Urinary bladder (tissue), 4 donors: ENCODE measurements around the gene SLC2A9. TPM values are rescaled to one million over a fixed set of nuclear protein-coding genes. Genes with fewer than 3 reads are reported as not detected.
"Not testable (repeated sequence)": the region's sequence is repeated elsewhere in the genome, so short reads cannot be mapped to it uniquely, and the experiment has no call there.

Experiments used
- DNase-seq: peaks from one replicate; pipeline ENCODE4 v3.0.0-alpha.2; 2015; ENCODE audit errors: extremely low spot score
- H3K27ac ChIP-seq: one replicate; pipeline ENCODE4 v1.5.1; 2013; ENCODE audit warnings: low read depth, mild to moderate bottlenecking, moderate library complexity
- H3K36me3 ChIP-seq: one replicate; pipeline ENCODE4 v1.6.1; 2013; ENCODE audit warnings: mild to moderate bottlenecking, moderate library complexity; ENCODE audit not compliant: insufficient read depth
- H3K4me1 ChIP-seq: one replicate; pipeline ENCODE4 v1.6.1; 2013; ENCODE audit warnings: mild to moderate bottlenecking, moderate library complexity; ENCODE audit not compliant: insufficient read depth
- H3K4me3 ChIP-seq: one replicate; pipeline ENCODE4 v1.5.1; 2013; ENCODE audit warnings: low read depth, low read length
- WGBS: extraction: QIAGEN DNeasy Blood & Tissue Kit; methylation state at CpG from one replicate; pipeline ENCODE4 v1.1.7; 2013; 5-methylcytosine and 5-hydroxymethylcytosine counted together
- polyA plus RNA-seq: library from polyadenylated mRNA; stranded (reverse); fragments of 200-250 nt; gene quantifications from one replicate; pipeline ENCODE4 v1.2.3, GENCODE V29; 2013
- total RNA-seq: library from RNA; depleted of rRNA; stranded (reverse); fragments of >200 nt; gene quantifications from one replicate; pipeline ENCODE4 v1.2.3, GENCODE V29; 2014
- donor health status: healthy with polysubstance abuse.
- donor health status: healthy.

The SLC2A9 gene
- total and polyA plus RNA-seq, 2 donors: 7.6 to 10.4 TPM

GRCh38 chr4:9924750-9925149 is 96.5 kb downstream of the SLC2A9 start:
- no peak for DNase-seq
- H3K27ac ChIP-seq: no peak overlapping the region
- H3K4me3 ChIP-seq: no peak overlapping the region
- WGBS: 40% methylated on average over 4 of the region's 4 CpGs
- no peaks in the 10 kb centered on the region for H3K36me3 ChIP-seq
- no peaks in the 10 kb centered on the region for H3K4me1 ChIP-seq

DNA sequence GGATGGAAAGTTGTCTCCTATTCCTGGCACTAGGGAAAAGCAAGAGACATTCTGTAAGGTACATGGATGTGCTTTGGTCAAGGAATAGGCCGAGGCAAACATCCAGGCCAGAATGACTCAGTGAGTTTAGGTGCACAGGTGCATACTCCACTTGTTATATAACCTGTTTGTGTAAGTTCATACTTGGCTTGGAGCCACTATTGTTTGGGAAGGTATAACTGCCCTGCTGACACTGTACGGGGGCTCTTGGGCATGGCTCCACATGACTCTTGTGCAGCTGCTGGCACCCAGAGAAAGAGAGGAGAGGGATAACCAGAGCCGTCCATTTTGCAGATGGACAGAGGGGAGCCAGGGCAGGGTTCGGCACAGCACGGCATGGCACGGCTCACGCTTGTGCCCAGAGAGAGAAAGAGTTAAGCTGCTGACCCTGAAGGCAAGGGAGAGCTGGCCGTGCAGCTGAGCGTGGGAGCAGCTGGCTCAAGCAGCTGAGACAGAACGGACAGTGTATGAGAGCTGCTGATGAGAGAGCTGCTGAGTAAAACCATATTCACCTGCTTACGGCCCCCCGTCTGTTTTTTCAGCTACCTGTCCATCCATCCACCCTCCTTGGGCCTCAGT is 98.0 kb downstream of the SLC2A9 start:
- Histone ChIP-seq H3K36me3 (no peaks in the 10 kb centered on the region), H3K27ac (no peak overlapping the region), H3K4me3 (no peak overlapping the region), H3K4me1 (no peaks in the 10 kb centered on the region)
- 79% methylated on average over 12 of the region's 12 CpGs for WGBS
- DNase-seq: no peak

- DNase-seq: no peak
- no peaks in the 10 kb centered on the region for H3K4me1 ChIP-seq
- H3K36me3 ChIP-seq: no peaks in the 10 kb centered on the region
- WGBS: 73% methylated on average over 6 of the region's 6 CpGs
- H3K27ac ChIP-seq: no peak overlapping the region
- H3K4me3 ChIP-seq: no peak overlapping the region
Measured at GRCh38 chr4:9921326-9921725, 100.0 kb downstream of the SLC2A9 start.

DNA sequence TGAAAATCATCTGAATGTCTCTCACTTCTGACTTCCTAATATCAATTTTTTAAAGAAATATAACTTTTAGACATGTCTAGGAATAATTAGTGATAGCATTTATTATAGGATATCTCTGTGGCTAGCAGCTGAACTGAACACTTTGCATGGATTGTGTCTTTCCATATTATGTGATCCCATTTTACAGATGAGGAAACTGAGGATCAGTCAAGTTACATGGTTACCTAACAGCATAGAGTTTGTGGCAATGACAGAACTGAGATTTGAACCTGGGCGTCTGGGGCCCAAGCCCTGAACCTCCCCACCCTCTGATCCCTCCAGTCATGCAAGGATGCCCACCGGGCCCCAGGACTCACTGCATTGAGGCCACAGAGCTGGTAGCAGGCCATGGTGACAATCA is 101.3 kb downstream of the SLC2A9 start:
- H3K36me3 ChIP-seq: no peaks in the 10 kb centered on the region
- H3K4me1 ChIP-seq: no peaks in the 10 kb centered on the region
- H3K27ac ChIP-seq: no peak overlapping the region
- no peak overlapping the region for H3K4me3 ChIP-seq
- WGBS: 94% methylated on average over 2 of the region's 2 CpGs
- no peak for DNase-seq

- Histone ChIP-seq H3K36me3 (no peaks in the 10 kb centered on the region), H3K4me3 (no peak overlapping the region), H3K4me1 (no peaks in the 10 kb centered on the region), H3K27ac (no peak overlapping the region)
- DNase-seq: no peak
- 89% methylated on average over 6 of the region's 6 CpGs for WGBS
Measured at GRCh38 chr4:9919047-9919446, 102.2 kb downstream of the SLC2A9 start.

GRCh38 chr4:9918484-9918883 is 102.8 kb downstream of the SLC2A9 start:
- Histone ChIP-seq H3K4me3 (no peak overlapping the region), H3K36me3 (no peaks in the 10 kb centered on the region), H3K4me1 (no peaks in the 10 kb centered on the region), H3K27ac (no peak overlapping the region)
- DNase-seq: no peak
- 92% methylated on average over 4 of the region's 4 CpGs for WGBS

- Histone ChIP-seq H3K4me1 (no peaks in the 10 kb centered on the region), H3K4me3 (no peak overlapping the region), H3K27ac (no peak overlapping the region), H3K36me3 (no peaks in the 10 kb centered on the region)
- DNase-seq: no peak
- WGBS: 90% methylated on average over 3 of the region's 3 CpGs
Measured at GRCh38 chr4:9916937-9917336, 104.4 kb downstream of the SLC2A9 start.

- H3K4me3 ChIP-seq: no peak overlapping the region
- no peak for DNase-seq
- H3K27ac ChIP-seq: no peak overlapping the region
- 64% methylated on average over 1 of the region's 1 CpG for WGBS
- H3K4me1 ChIP-seq: no peaks in the 10 kb centered on the region
- H3K36me3 ChIP-seq: no peaks in the 10 kb centered on the region
Measured at GRCh38 chr4:9916346-9916745, 105.0 kb downstream of the SLC2A9 start.

GRCh38 chr4:9913846-9914245 is 107.5 kb downstream of the SLC2A9 start:
- 85% methylated on average over 3 of the region's 3 CpGs for WGBS
- H3K36me3 ChIP-seq: no peaks in the 10 kb centered on the region

DNA sequence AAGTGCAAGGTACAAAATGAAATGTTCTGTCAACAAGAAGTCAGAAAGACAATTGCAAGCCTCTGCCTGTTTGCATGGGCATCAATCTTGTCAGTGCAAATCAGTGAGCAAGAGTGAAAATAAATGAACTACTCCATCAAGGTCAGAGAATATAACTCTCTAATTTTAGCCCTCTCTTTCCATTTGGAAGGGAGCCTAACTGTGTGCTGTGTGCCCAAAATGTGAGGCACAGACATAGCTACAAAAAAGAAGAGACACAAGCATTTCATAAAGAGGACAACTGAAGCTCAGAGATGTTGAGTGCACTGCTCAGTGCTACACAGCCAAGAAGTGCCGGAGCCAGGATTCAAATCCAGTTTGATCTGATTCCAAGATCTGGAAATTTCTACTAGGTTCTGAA is 114.3 kb downstream of the SLC2A9 start:
- no peak for DNase-seq
- H3K27ac ChIP-seq: no peak overlapping the region
- 97% methylated on average over 1 of the region's 1 CpG for WGBS
- H3K4me1 ChIP-seq: no peaks in the 10 kb centered on the region
- no peaks in the 10 kb centered on the region for H3K36me3 ChIP-seq
- H3K4me3 ChIP-seq: no peak overlapping the region

More at GRCh38 chr4:9913846-9914245, 107.5 kb downstream of the SLC2A9 start:
- no peak overlapping the region for H3K4me3 ChIP-seq
- H3K27ac ChIP-seq: no peak overlapping the region
- no peaks in the 10 kb centered on the region for H3K4me1 ChIP-seq
- DNase-seq: no peak

GRCh38 chr4:9904976-9905587 is 116.2 kb downstream of the SLC2A9 start:
- no peak for DNase-seq
- whole genome bisulfite sequencing: 86% methylated on average over 4 of the region's 4 CpGs
- no peak overlapping the region for H3K4me3 ChIP-seq

GRCh38 chr4:9903317-9903716 is 118.0 kb downstream of the SLC2A9 start:
- 84% methylated on average over 3 of the region's 3 CpGs for WGBS
- H3K27ac ChIP-seq: no peak overlapping the region

More at GRCh38 chr4:9904976-9905587, 116.2 kb downstream of the SLC2A9 start:
- Histone ChIP-seq H3K36me3 (no peaks in the 10 kb centered on the region), H3K27ac (no peak overlapping the region), H3K4me1 (no peaks in the 10 kb centered on the region)

GRCh38 chr4:9901257-9901656 is 120.0 kb downstream of the SLC2A9 start:
- DNase-seq: no peak
- Histone ChIP-seq H3K36me3 (no peaks in the 10 kb centered on the region), H3K27ac (no peak overlapping the region), H3K4me1 (no peaks in the 10 kb centered on the region), H3K4me3 (no peak overlapping the region)
- 90% methylated on average over 3 of the region's 3 CpGs for WGBS

More at GRCh38 chr4:9903317-9903716, 118.0 kb downstream of the SLC2A9 start:
- H3K36me3 ChIP-seq: no peaks in the 10 kb centered on the region
- H3K4me3 ChIP-seq: no peak overlapping the region
- no peaks in the 10 kb centered on the region for H3K4me1 ChIP-seq
- no peak for DNase-seq

GRCh38 chr4:9900633-9901032 is 120.7 kb downstream of the SLC2A9 start:
- H3K27ac ChIP-seq, H3K4me3 ChIP-seq, H3K36me3 ChIP-seq, H3K4me1 ChIP-seq, DNase-seq: not testable (repeated sequence)
- WGBS: 68% methylated on average over 4 of the region's 4 CpGs
